ENCODE measurements around the gene MINDY1. TPM values are rescaled to one million over a fixed set of nuclear protein-coding genes. Genes with fewer than 3 reads are reported as not detected.

MINDY1 gene
- total and polyA plus RNA-seq, 9 of the 15 experiments (the other 6 are each of a cell fraction or from before 2014, with no cell fraction given), result 0.49 to 11.0 (median 6.0) TPM

DNA sequence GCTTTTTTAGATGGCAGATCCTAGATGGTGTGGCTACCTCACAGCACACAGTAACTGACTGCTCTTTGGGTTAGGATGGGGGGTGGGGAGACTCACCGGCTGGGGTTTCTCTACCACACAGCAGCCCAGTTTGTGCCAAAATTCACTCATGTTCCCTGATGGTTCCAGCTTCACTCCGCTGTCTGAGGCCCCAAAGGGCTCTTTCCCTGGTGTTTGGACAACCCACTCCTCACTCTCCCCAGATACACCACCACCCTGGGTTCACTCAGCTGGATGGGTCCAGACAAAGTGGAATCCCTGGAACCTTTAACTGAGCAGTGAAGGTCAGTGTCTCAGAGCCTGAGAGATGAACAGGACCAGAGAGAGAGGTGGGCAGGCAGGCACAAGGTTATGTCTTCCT is 48.9 kb upstream of the MINDY1 start:
- POLR2A ChIA-PET, result interaction anchor here (0.6 to 4.4 kb wide), 12 partner anchors 9 to 339 kb away, joined by 3 to 19 read pairs (median 4); partner anchors contain the start of genes BNIPL, C1orf56 and PI4KB
- H3K4me1 ChIP-seq (replicated peaks in 1 of 2; ENCODE audit: control insufficient read depth in 2 of 2, insufficient read depth in 2 of 2, low read length in 2 of 2), result peaks cover 43 to 54% of the 10 kb centered on the region in 2 experiments
- intact Hi-C loops (cut with micrococcal nuclease), result loop anchor here (5.0 kb wide), 2 partner anchors 33 to 48 kb away; partner anchors contain the start of genes MINDY1 and PRUNE1
- FAIRE-seq (no peak), DNase-seq (ENCODE audit: extremely low read depth in 1 of 4, low spot score in 3 of 4) (no peak), ATAC-seq (peak; percentile 1; the same call in 2 of the 3 replicates)
- H2AFZ ChIP-seq (ENCODE audit: low read depth, low read length), result no peak overlapping the region
- peaks cover 75% of the 10 kb centered on the region for H3K36me3 ChIP-seq (ENCODE audit: control insufficient read depth, insufficient read depth, low read length)
- 0% methylated on average over 1 of the region's 2 CpGs for WGBS (ENCODE audit: insufficient coverage, low coverage, missing lambda C conversion rate)
- peak overlapping the region; percentile 80 to 92; a peak in 3 of 4 replicates for H3K9ac ChIP-seq (ENCODE audit: insufficient read depth in 1 of 2, low read depth in 2 of 2, low read length in 2 of 2)
- 0 out of 2 replicates have a peak, but pooled peaks cover 3% of the 10 kb centered on the region for H4K20me1 ChIP-seq (replicated peaks; ENCODE audit: control insufficient read depth, insufficient read depth, low read length)
- in situ Hi-C loops (cut with MboI), result no loop called here
- CTCF ChIA-PET (ENCODE audit: low intra/inter-chr PET ratio), result no interaction called here
- H3K4me2 ChIP-seq (ENCODE audit: insufficient read depth, low read length), result peak overlapping the region; percentile 96
- H3K9me3 ChIP-seq (replicated peaks; ENCODE audit: control insufficient read depth, insufficient read depth, low read depth, low read length), result no peaks in the 10 kb centered on the region
- no peaks in the 10 kb centered on the region for H3K27me3 ChIP-seq (ENCODE audit: control insufficient read depth in 2 of 2, insufficient read depth in 2 of 2, low read length in 2 of 2)
- H3K27ac ChIP-seq (ENCODE audit: extremely low read depth, low read depth, low read length), result peak overlapping the region; percentile 91
- peaks cover 2% of the 10 kb centered on the region for H3K9me1 ChIP-seq (ENCODE audit: control insufficient read depth, insufficient read depth, low read length)
- BruUV-seq (replicated peaks), result no TSS peak
- peak overlapping the region; percentile 95 for H3K4me3 ChIP-seq
- H3K79me2 ChIP-seq (ENCODE audit: control insufficient read depth, insufficient read depth, low read length), result peaks cover 73% of the 10 kb centered on the region
- peak; percentile 4; the same call in 1 of the 2 replicates for TF ChIP-seq ZNF589 (CRISPR knock-in tag; IDR thresholded peaks at IDR 0.05; ENCODE audit: low read depth)
- peak; percentile 58; the same call in 1 of the 2 replicates for TF ChIP-seq NFRKB (IDR thresholded peaks at IDR 0.05; ENCODE audit: low read depth)
- 0 out of 2 replicates have a peak, but pooled peaks have one; percentile 4 for TF ChIP-seq TFAP4 (CRISPR knock-in tag; IDR thresholded peaks at IDR 0.05; ENCODE audit: borderline replicate concordance)
- TF ChIP-seq, protein P1, sequence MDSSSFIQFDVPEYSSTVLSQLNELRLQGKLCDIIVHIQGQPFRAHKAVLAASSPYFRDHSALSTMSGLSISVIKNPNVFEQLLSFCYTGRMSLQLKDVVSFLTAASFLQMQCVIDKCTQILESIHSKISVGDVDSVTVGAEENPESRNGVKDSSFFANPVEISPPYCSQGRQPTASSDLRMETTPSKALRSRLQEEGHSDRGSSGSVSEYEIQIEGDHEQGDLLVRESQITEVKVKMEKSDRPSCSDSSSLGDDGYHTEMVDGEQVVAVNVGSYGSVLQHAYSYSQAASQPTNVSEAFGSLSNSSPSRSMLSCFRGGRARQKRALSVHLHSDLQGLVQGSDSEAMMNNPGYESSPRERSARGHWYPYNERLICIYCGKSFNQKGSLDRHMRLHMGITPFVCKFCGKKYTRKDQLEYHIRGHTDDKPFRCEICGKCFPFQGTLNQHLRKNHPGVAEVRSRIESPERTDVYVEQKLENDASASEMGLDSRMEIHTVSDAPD (CRISPR knock-in tag; IDR thresholded peaks at IDR 0.05), result no peak
- no peak for TF ChIP-seq LARP7 (IDR thresholded peaks at IDR 0.05)
- no peak for TF ChIP-seq POLR2AphosphoS2 (IDR thresholded peaks at IDR 0.05; ENCODE audit: low read length)
- no peak for TF ChIP-seq CBX5 (IDR thresholded peaks at IDR 0.05; ENCODE audit: borderline replicate concordance, low read depth)
- no peak for TF ChIP-seq TBP (optimal IDR thresholded peaks at IDR 0.05; ENCODE audit: low read depth, low read length)
- no peak for TF ChIP-seq STAT6 (CRISPR knock-in tag; IDR thresholded peaks at IDR 0.05)
- TF ChIP-seq THRAP3 (IDR thresholded peaks at IDR 0.05; ENCODE audit: borderline replicate concordance), result no peak
- TF ChIP-seq NR4A1 (CRISPR knock-in tag; IDR thresholded peaks at IDR 0.05), result no peak
- TF ChIP-seq NR4A1 (tag; IDR thresholded peaks at IDR 0.05), result no peak
- no peak for TF ChIP-seq MAFK (IDR thresholded peaks at IDR 0.05; ENCODE audit: low read length)
- no peak for TF ChIP-seq ZNF57 (CRISPR knock-in tag; IDR thresholded peaks at IDR 0.05)
- no peak for TF ChIP-seq TCF15 (CRISPR knock-in tag; IDR thresholded peaks at IDR 0.05)
- no peak for TF ChIP-seq SFPQ (IDR thresholded peaks at IDR 0.05; ENCODE audit: low read depth, low read length)

All from K562 (cell line).